ENCODE results near the gene ERBB2. TPM values are rescaled to one million over a fixed set of nuclear protein-coding genes. Genes with fewer than 3 reads are reported as not detected.
A peak's percentile ranks its signal among the peaks of the same experiment; 100 is the strongest.

ERBB2 gene
- total and polyA plus RNA-seq, 2 of the 4 experiments (the other 2 are of a cell fraction), result 28.7 to 33.3 TPM

DNA sequence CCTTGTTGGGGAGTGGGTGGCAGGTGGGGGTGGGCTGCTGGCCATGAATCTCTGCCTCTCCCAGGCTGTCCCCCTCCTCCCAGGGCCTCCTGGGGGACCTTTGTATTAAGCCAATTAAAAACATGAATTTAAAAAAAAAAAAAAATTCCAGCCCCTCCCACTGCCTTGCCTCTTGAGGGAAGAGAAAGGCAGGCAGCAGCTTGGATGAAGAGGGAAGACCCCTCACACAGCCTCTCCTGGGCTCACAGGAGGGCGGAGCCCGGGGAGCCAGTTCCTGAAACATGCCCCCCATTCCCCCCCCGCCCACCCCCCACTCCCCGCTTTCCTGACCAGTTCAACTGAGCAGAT lies 36.5 kb upstream of the ERBB2 start:
- no peak overlapping the region for H2BK15ac ChIP-seq (ENCODE audit: low read depth, low read length)
- dilution Hi-C loops (cut with HindIII; ENCODE audit: low sequenced_read_pairs, unreplicated experiment), result no loop called here
- H4K20me1 ChIP-seq (ENCODE audit: insufficient read depth, low read length), result no peaks in the 10 kb centered on the region; the same call in none of the 2 replicates
- H2AK5ac ChIP-seq (ENCODE audit: low read depth, low read length), result no peak overlapping the region
- H2AK9ac ChIP-seq (replicated peaks; ENCODE audit: low read depth, low read length, poor library complexity), result peak overlapping the region; percentile 33
- in situ Hi-C loops (cut with MboI; ENCODE audit: low sequenced_read_pairs), result no loop called here
- H2BK20ac ChIP-seq (ENCODE audit: low read depth, low read length), result no peak overlapping the region
- no TSS peak for BruUV-seq (replicated peaks)
- WGBS, 2 experiments (ENCODE audit: extremely low coverage in 2 of 2, insufficient read length in 1 of 2), result no CpG with 5 or more reads among the region's 4 CpGs
- no peak overlapping the region for H2BK120ac ChIP-seq (ENCODE audit: low read depth, low read length)
- H3K4me1 ChIP-seq (ENCODE audit: control insufficient read depth, insufficient read depth, low read length), result peaks cover 4% of the 10 kb centered on the region; the same call in 1 of the 2 replicates
- H3K23ac ChIP-seq (ENCODE audit: low read depth, low read length), result no peak overlapping the region
- ChIA-PET POLR2A (ENCODE audit: unreplicated experiment) (no interaction called here), CTCF (interaction anchor here (0.6 kb wide), 1 partner anchor 621 kb away, joined by 4 read pairs; no protein-coding TSS in a partner anchor)
- no peak overlapping the region for H3K4me3 ChIP-seq (ENCODE audit: insufficient read depth, low read depth, low read length)
- intact Hi-C loops (cut with micrococcal nuclease), result no loop called here
- H3K9me1 ChIP-seq (ENCODE audit: insufficient read depth, low read length), result no peaks in the 10 kb centered on the region
- DNase-seq (no peak), ATAC-seq (ENCODE audit: low read depth) (peak; percentile 21)
- H3K27me3 ChIP-seq (ENCODE audit: control insufficient read depth, insufficient read depth, low read length), result peaks cover 11% of the 10 kb centered on the region; the same call in 1 of the 2 replicates
- H3K18ac ChIP-seq (ENCODE audit: low read depth, low read length), result no peak overlapping the region
- no peak overlapping the region for H4K5ac ChIP-seq (ENCODE audit: low read depth, low read length)
- no peak overlapping the region for H4K91ac ChIP-seq (ENCODE audit: insufficient read depth, low read depth, low read length)
- no peak overlapping the region for H4K8ac ChIP-seq (ENCODE audit: low read depth in 2 of 2, low read length in 2 of 2)
- TF ChIP-seq FOS (IDR thresholded peaks at IDR 0.05; ENCODE audit: low read depth, low read length) (no peak), RAD21 (IDR thresholded peaks at IDR 0.05; ENCODE audit: low read length) (no peak), RFX5 (IDR thresholded peaks at IDR 0.05; ENCODE audit: low read depth, low read length) (no peak)
- no peak overlapping the region for H3K4me2 ChIP-seq (ENCODE audit: low read depth, low read length)
- H2AFZ ChIP-seq (replicated peaks; ENCODE audit: low read length, poor library complexity), result no peak overlapping the region
- H3K14ac ChIP-seq (replicated peaks; ENCODE audit: low read depth, low read length), result no peak overlapping the region
- no peak overlapping the region for H3K56ac ChIP-seq (ENCODE audit: extremely low read depth, insufficient read depth, low read length)
- no peak overlapping the region for H2BK5ac ChIP-seq (ENCODE audit: low read depth, low read length, poor library complexity, severe bottlenecking)
- H3K9ac ChIP-seq (ENCODE audit: low read depth, low read length), result no peak overlapping the region
- no peaks in the 10 kb centered on the region for H3K9me3 ChIP-seq (ENCODE audit: control insufficient read depth, insufficient read depth, low read length)
- no peaks in the 10 kb centered on the region for H3K79me1 ChIP-seq (ENCODE audit: low read depth in 1 of 2, low read length in 2 of 2)
- no peak overlapping the region for H3K27ac ChIP-seq (ENCODE audit: insufficient read depth, low read length)
- peaks cover 35% of the 10 kb centered on the region for H3K36me3 ChIP-seq (ENCODE audit: control insufficient read depth, insufficient read depth, low read length)
- H3K4ac ChIP-seq (ENCODE audit: low read depth, low read length), result no peak overlapping the region

All from IMR-90 (cell line).